Suprapubic skin (tissue), 4 donors: Measurements from ENCODE around the gene UTY.

Experiments used
- CTCF ChIP-seq, 2 donors: fragments of 200-600 bp in 1 of 2; fragments of 450-650 bp in 1 of 2; sonication (generic) in 1 of 2; IDR thresholded peaks; one replicate each; pipeline ENCODE4 v1.5.1; 2016 to 2019; ENCODE audit warnings: antibody characterized with exemption in 2 of 2, mild to moderate bottlenecking in 1 of 2, moderate library complexity in 1 of 2
- EP300 ChIP-seq: sonication (generic); formaldehyde crosslinking; IDR thresholded peaks from one replicate; pipeline ENCODE4 v1.6.1; 2017; ENCODE audit warnings: antibody characterized with exemption
- POLR2A ChIP-seq, 2 donors: fragments of 450-650 bp; IDR thresholded peaks; one replicate each; pipeline ENCODE4 v1.6.1; 2017; ENCODE audit warnings: antibody characterized with exemption in 2 of 2, mild to moderate bottlenecking in 2 of 2, moderate library complexity in 2 of 2
- POLR2AphosphoS5 ChIP-seq, 3 donors: sonication (generic); formaldehyde crosslinking; IDR thresholded peaks; one replicate each; pipeline ENCODE4 v1.6.1; 2017; ENCODE audit warnings: antibody characterized with exemption in 3 of 3

GRCh38 chrY:13398876-13399275 lies 81.0 kb downstream of the UTY start:
- TF ChIP-seq CTCF (IDR thresholded peaks at IDR 0.05) (no peak), POLR2A (IDR thresholded peaks at IDR 0.05) (no peak), POLR2AphosphoS5 (IDR thresholded peaks at IDR 0.05) (no peak), EP300 (no peak)
